Renal cortical epithelial cell (primary cell): ENCODE measurements around the gene CYREN. TPM values are rescaled to one million over a fixed set of nuclear protein-coding genes. Genes with fewer than 3 reads are reported as not detected.
A peak's percentile ranks its signal among the peaks of the same experiment; 100 is the strongest.
"Not testable (repeated sequence)": the region's sequence is repeated elsewhere in the genome, so short reads cannot be mapped to it uniquely, and the experiment has no call there.

Experiments
- DNase-seq: peaks from one replicate; pipeline ENCODE4 v3.0.0-alpha.2; 2011; ENCODE audit warnings: low read depth
- total RNA-seq: library from RNA; depleted of rRNA; stranded (reverse); fragments of >200 nt; gene quantifications from 2 replicates; pipeline ENCODE4 v1.2.3, GENCODE V29; 2014

Gene CYREN
- total RNA-seq, 1 donor from 2014 or later = 126 TPM

- DNase-seq = peak; percentile 92
Observed at GRCh38 chr7:135160098-135160857, 10.2 kb downstream of the CYREN start.

GRCh38 chr7:135159359-135160085 lies 11.0 kb downstream of the CYREN start:
- no peak for DNase-seq

- DNase-seq = no peak
Observed at GRCh38 chr7:135158874-135159273, 11.6 kb downstream of the CYREN start.

GRCh38 chr7:135158141-135158655 lies 12.3 kb downstream of the CYREN start:
- no peak for DNase-seq

- no peak for DNase-seq
Observed at GRCh38 chr7:135156290-135156689, 14.2 kb downstream of the CYREN start.

GRCh38 chr7:135154734-135155133 lies 15.8 kb downstream of the CYREN start:
- no peak for DNase-seq

- DNase-seq = peak; percentile 89
Observed at GRCh38 chr7:135152442-135152841, 18.1 kb downstream of the CYREN start.

- DNase-seq = peak; percentile 63
Observed at GRCh38 chr7:135151533-135151932, 19.0 kb downstream of the CYREN start.

- DNase-seq = no peak
Observed at GRCh38 chr7:135151132-135151531, 19.4 kb downstream of the CYREN start.

GRCh38 chr7:135150072-135150782 lies 20.3 kb downstream of the CYREN start:
- DNase-seq = no peak

GRCh38 chr7:135147899-135148721 lies 22.4 kb downstream of the CYREN start, which contains the start of gene TMEM140:
TSS of gene TMEM140 (plus strand) at chr7:135148072. CDS start at chr7:135164442, 16,370 bp downstream.
- peak; percentile 93 for DNase-seq

- peak; percentile 78 for DNase-seq
Observed at GRCh38 chr7:135147341-135147898, 23.1 kb downstream of the CYREN start.

GRCh38 chr7:135143885-135144668 lies 26.4 kb downstream of the CYREN start:
- peak; percentile 54 for DNase-seq

- no peak for DNase-seq
Observed at GRCh38 chr7:135129579-135129978, 40.9 kb downstream of the CYREN start.

- DNase-seq = no peak
Observed at GRCh38 chr7:135128931-135129330, 41.6 kb downstream of the CYREN start.

- not testable (repeated sequence) for DNase-seq
Observed at GRCh38 chr7:135124631-135125030, 45.9 kb downstream of the CYREN start.

- DNase-seq = no peak
Observed at GRCh38 chr7:135121868-135122267, 48.6 kb downstream of the CYREN start.

GRCh38 chr7:135117096-135117495 lies 53.4 kb downstream of the CYREN start:
- DNase-seq = no peak
